ENCODE data around the gene NPC1L1.

The NPC1L1 gene

GRCh38 chr7:44477063-44477830 is 63.9 kb downstream of the NPC1L1 start:
- H3K27ac ChIP-seq = no peak overlapping the region
- no peak overlapping the region for H3K4me3 ChIP-seq
- TF ChIP-seq CTCF (IDR thresholded peaks at IDR 0.05) = peak; percentile 71
- DNase-seq (ENCODE audit: low spot score) = no peak

GRCh38 chr7:44476313-44476712 is 64.8 kb downstream of the NPC1L1 start:
- DNase-seq (ENCODE audit: low spot score) = no peak
- TF ChIP-seq CTCF (IDR thresholded peaks at IDR 0.05) = no peak

GRCh38 chr7:44473295-44473694 is 67.8 kb downstream of the NPC1L1 start:
- Histone ChIP-seq H3K27ac (no peak overlapping the region), H3K4me3 (no peak overlapping the region)
- TF ChIP-seq CTCF (IDR thresholded peaks at IDR 0.05) = no peak
- DNase-seq (ENCODE audit: low spot score) = no peak

More at GRCh38 chr7:44476313-44476712, 64.8 kb downstream of the NPC1L1 start:
- Histone ChIP-seq H3K4me3 (no peak overlapping the region), H3K27ac (no peak overlapping the region)

GRCh38 chr7:44472843-44473242 is 68.3 kb downstream of the NPC1L1 start:
- DNase-seq (ENCODE audit: low spot score) = no peak
- Histone ChIP-seq H3K4me3 (no peak overlapping the region), H3K27ac (no peak overlapping the region)
- no peak for TF ChIP-seq CTCF (IDR thresholded peaks at IDR 0.05)

GRCh38 chr7:44471850-44472249 is 69.3 kb downstream of the NPC1L1 start:
- Histone ChIP-seq H3K4me3 (no peak overlapping the region), H3K27ac (no peak overlapping the region)
- DNase-seq (ENCODE audit: low spot score) = no peak
- TF ChIP-seq CTCF (IDR thresholded peaks at IDR 0.05) = no peak

- Histone ChIP-seq H3K27ac (no peak overlapping the region), H3K4me3 (no peak overlapping the region)
- no peak for TF ChIP-seq CTCF (IDR thresholded peaks at IDR 0.05)
- no peak for DNase-seq (ENCODE audit: low spot score)
Observed at GRCh38 chr7:44471436-44471835, 69.7 kb downstream of the NPC1L1 start.

- no peak for DNase-seq (ENCODE audit: low spot score)
- Histone ChIP-seq H3K4me3 (no peak overlapping the region), H3K27ac (no peak overlapping the region)
- TF ChIP-seq CTCF (IDR thresholded peaks at IDR 0.05) = no peak
Observed at GRCh38 chr7:44470628-44471245, 70.4 kb downstream of the NPC1L1 start.

All from coronary artery (tissue), 2 donors.